Caki2 (cell line): ENCODE data around the gene PKIG. TPM values are rescaled to one million over a fixed set of nuclear protein-coding genes. Genes with fewer than 3 reads are reported as not detected.

Experiments
- DNase-seq: peaks from one replicate; pipeline ENCODE4 v3.0.0-alpha.2; 2015; ENCODE audit warnings: low read depth
- in situ Hi-C: cut with HindIII; loops from 2 replicates; pipeline ENCODE4 v1.10.0; 2016; ENCODE audit warnings: low sequenced_read_pairs, low pct_unique_long_range_greater_than_20kb, mixed read lengths
- total RNA-seq: library from RNA; depleted of rRNA; stranded (reverse); fragments of >200 nt; shearing (Covaris generic); gene quantifications from 2 replicates; pipeline ENCODE4 v1.2.3, GENCODE V29; 2014; ENCODE audit warnings: low replicate concordance; rRNA removed

PKIG gene
- total RNA-seq, 1 experiment from 2014 or later = 58.1 TPM

GRCh38 chr20:44666066-44666465 lies 83.7 kb downstream of the PKIG start:
- in situ Hi-C loops = no loop called here
- no peak for DNase-seq

Other genes with a start within 250 kb of the PKIG start
- gene R3HDML, start 245.5 kb upstream of the PKIG start, total RNA-seq = not detected in 2 replicates
- not detected in 2 replicates for gene HNF4A, start 226.9 kb upstream of the PKIG start, total RNA-seq
- 4.5 and 5.2 TPM in 2 replicates for gene TTPAL, start 106.7 kb upstream of the PKIG start, total RNA-seq
- 59.5 and 60.8 TPM in 2 replicates for gene SERINC3, start 60.5 kb upstream of the PKIG start, total RNA-seq
- 33.6 and 102 TPM in 2 replicates for gene ADA, start 69.1 kb downstream of the PKIG start, total RNA-seq
- 39.7 and 55.7 TPM in 2 replicates for gene CCN5, start 132.8 kb downstream of the PKIG start, total RNA-seq
- not detected in 2 replicates for gene KCNK15, start 163.3 kb downstream of the PKIG start, total RNA-seq
- gene RIMS4, start 228.0 kb downstream of the PKIG start, total RNA-seq = not detected in 2 replicates